Stimulated activated CD8-positive, alpha-beta memory T cell treated with anti-CD3 and anti-CD28 coated beads, Interleukin-4, amount 100 ng/mL, for 48 hours (primary cell): ENCODE measurements around the gene KIAA1958.

Experiments used
- DNase-seq: peaks from one replicate; pipeline ENCODE4 v3.0.0-alpha.2; 2020

KIAA1958 gene, protein sequence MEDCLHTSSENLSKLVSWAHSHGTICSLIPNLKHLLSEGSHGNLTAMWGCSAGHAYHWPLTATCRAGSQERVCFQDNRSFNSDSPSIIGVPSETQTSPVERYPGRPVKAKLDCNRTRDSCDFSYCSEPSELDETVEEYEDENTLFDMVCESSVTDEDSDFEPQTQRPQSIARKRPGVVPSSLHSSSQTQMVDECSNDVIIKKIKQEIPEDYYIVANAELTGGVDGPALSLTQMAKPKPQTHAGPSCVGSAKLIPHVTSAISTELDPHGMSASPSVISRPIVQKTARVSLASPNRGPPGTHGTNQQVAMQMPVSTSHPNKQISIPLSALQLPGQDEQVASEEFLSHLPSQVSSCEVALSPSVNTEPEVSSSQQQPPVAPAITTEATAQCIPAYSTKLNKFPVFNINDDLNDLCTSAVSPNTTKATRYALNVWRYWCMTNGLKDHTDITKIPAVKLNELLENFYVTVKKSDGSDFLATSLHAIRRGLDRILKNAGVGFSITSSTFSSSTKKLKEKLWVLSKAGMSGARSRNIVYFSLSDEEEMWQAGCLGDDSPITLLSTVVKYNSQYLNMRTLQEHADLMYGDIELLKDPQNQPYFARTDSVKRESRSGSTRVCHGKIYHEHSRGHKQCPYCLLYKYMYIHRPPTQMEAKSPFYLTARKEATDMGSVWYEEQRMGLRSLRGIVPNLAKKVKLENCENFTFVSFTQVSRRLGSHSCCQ

DNA sequence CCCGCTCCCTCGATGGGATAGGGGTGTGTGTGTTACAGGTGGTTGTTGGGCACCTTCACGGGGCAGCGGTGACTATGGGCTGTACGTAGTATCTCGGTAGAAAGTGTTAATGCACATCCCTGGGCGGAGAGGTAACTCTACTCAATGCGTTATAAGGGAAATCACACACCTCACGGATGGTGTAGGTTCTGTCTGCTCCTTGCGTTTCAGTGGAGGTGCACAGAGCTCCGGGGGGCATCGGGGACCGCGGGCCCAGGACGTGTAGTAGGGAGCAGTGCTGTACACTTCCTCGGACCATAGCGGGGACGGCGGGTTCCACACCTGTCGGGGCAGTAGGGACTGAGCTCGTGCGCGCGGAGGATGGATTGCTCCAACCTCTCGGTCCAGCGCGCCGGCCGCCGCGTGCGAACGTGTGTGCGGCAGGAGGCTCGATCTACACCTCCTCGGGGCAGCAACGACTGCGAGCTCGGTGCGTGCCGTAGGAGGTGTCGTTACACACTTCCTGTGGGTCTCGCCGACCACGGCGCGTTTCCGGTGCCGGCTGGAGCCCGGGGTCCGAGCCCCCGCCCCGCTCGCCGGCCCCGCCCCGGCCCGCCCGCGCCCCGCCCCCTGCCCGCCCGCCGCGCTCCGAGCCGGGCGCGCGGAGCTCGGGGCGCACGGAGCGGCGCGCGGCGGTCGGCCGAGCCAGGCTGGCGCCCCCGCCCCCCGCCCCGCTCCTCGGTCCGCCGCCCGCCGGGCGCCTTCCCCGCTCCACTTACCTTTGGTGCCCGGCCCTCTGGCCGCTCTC is at the start of gene KIAA1958:
Gene KIAA1958, plus strand, starts transcription at position 607 of the 787 bp plus-strand sequence. CDS start 87,254 bp downstream, outside the sequence.
- DNase-seq, result peak; percentile 89

DNA sequence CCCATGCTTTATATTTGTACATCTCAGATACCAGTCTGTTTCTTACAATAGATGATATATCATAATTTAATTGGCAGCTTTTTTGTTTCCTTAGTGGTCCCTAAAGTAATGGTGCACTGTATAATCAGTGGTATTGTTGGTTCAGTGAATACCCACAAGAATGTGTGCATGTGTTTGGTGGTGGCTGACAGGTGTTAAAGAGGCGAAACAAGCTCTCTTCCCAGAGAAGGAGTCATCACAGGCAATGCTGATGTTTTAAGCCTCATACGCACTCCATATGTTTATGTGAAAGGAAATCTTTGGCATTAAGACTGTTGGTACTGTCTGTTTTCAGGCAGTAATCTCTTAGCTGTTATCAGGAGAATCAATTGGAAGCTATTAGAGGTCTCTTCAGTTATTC is 49.2 kb upstream of the KIAA1958 start:
- DNase-seq, result no peak

DNA sequence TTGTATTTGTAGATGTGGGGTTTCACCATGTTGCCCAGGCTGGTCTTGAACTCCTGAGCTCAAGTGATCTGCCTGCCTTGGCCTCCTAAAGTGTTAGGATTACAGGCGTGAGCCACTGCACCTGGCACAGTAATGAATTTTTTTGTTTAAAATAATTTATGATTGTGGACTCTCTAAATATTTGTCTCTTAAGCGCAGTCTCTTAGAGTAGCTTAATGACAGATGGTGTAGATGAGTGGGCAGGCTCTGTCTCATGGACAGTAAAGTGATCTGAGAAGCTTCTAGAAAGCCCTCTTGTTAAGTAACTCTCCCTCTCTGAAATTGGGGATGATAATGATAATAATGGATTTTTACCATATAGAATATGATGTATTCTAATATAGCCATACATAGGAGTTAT is 47.5 kb upstream of the KIAA1958 start:
- DNase-seq, result no peak

DNA sequence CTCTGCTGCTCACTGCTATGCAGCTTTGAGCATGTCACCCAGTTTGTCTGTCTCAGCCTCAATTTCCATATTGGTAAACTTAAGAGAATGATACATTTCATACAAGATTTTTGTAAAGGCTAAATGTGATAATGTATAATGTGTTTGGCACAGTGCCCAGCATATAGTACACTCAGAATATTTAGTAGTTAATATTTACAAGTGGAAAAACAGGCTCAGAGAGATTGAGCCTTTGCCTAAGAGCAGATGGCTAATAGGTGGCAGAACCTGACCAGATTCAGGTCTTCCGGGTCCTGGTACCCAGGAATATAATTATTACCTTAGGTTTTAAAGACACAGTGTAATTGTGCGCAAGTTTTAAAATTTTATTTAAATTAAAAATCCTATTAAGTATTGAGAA is 46.8 kb upstream of the KIAA1958 start:
- DNase-seq, result no peak

DNA sequence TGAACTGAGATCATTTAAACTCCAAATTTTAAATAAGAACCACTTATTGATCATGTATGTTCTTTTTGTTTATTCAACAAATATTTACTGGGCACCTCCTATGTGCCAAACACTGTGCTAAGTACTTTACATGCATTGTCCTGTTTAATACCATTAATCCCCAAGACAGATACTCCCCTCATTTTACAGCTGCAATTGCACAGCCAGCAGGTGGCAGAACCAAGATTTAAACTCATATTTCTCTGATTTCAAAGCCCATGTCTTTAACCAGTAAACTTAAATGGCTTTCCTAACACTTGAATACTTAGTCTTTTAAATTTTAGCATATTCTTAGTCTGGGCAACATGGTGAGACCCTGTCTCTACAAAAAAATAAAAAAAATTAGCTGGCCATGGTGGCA is 43.4 kb upstream of the KIAA1958 start:
- no peak for DNase-seq

DNA sequence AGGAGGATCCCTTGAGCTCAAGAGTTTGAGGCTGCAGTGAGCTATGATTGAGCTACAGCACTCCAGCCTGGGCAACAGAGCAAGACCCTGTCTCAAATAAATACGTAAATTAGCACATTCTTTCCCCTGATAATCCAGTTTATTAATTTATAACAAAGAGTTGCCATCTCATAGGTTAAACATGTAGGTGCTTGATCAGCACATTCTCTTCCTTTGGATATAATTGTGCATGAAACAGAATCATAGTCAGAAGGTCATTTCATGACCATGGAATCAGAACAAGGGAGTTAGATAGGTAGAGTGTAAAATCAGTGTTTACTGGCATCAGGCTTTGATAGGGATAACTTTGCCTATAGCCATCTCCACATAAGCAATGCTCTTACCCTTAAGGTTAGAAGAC is 43.0 kb upstream of the KIAA1958 start:
- DNase-seq, result no peak

DNA sequence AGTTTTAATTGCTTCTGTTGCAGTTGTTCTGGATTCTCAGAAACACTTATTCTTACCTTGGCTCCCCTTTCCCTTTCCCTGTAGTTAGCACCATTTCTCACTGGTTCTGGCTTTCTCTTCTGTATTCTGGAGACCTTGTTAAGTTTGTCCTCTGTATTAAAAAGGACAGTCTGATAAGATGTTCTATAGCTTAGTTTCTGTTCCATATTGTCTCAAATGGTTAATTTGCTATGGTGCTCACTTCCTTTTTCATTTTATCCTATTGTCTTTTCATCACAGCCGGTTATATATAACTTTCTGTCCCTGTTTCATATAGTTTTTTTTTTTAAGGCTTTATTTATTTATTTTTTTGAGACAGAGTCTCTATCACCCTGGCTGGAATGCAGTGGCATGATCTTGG is 41.4 kb upstream of the KIAA1958 start:
- no peak for DNase-seq

DNA sequence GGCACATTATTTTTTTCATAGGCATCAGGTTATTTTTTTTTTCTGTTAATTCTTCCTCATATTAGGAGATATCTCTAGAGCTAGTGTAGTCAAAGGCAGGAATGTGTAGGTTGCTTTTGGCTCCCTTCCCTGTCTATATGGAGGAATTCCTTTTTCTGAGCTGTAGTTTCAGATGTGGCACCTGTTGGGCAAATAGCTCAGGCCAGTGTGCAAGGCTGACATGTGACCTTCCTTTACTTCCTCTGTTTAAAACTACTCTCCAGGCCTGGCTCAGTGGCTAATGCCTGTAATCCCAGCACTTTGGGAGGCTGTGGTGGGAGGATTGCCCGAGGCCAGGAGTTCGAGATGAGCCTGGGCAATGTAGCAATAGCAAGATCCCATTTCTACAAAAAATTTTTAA is 40.5 kb upstream of the KIAA1958 start:
- DNase-seq, result no peak

DNA sequence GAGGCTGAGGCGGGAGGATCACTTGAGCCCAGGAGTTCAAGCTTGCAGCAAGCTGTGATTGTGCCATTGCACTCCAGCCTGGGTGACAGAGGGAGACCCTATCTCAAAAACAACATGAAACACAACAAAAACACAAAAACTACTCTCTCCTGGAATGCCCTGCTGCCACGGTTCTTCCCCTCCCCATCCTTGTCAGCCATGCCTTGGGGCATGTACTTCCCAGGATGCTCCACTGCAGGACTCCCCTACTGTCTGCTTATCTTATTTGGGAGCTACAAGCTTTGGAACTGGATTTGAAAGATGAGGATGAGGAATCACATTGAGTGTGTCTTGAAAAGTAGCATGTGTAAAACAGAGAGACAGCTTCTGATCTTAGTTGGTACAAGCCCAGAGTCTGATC is 40.1 kb upstream of the KIAA1958 start:
- no peak for DNase-seq

DNA sequence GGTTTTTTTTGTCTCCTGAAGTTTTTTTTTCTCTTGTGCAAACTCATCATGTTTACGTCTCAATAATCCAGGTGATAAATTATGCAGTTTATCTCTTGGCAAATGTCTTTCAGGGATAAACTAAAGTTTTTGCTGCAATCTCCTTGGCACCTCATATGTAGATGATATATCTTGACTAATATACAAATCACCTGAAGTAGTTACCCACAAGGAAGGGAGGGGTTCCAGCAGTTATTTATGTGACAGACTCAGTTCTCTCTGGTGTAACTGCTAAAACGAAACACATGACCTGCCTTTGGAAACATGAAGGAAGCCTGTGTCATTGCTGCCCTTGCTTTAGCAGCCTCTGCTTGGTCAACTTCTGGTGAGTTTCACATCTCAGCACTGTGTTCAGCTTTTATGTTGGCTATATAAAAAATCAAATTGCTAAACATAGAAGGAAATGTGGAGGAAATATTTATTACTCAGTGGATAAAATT is 39.3 kb upstream of the KIAA1958 start:
- DNase-seq, result no peak

DNA sequence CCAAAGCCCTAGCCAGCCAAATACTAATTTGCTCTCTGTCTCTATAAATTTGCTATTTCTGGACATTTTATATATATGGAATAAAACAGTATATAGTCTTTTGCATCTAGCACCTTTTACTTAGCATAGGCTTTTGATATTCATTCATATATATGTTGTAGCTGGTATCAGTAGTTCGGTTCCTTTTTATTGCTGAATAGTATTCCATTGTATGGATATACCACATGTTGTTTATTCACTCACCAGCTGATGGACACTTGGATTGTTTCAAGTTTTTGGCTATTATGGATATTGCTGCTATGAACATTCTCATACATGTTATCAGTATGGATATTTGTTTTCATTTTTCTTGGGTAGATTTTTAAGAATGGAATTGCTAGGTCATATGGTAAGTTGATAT is 23.8 kb upstream of the KIAA1958 start:
- DNase-seq, result no peak

DNA sequence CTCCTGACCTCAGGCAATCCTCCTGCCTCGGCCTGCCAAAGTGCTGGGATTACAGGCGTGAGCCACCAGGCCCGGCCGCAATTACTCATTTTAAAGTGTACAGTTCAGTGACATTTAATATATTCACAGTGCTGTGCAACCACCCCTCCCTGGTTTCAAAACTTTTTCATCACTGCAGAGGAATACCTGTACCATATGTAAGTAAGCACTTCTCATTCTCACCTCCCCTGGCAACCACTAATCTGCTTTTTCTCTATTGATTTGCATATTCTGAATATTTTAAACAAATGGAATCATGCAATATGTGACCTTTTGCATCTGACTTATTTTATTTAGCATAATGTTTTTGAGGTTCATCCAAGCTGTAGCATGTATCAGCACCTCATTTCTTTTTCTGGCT is 21.3 kb upstream of the KIAA1958 start:
- no peak for DNase-seq

DNA sequence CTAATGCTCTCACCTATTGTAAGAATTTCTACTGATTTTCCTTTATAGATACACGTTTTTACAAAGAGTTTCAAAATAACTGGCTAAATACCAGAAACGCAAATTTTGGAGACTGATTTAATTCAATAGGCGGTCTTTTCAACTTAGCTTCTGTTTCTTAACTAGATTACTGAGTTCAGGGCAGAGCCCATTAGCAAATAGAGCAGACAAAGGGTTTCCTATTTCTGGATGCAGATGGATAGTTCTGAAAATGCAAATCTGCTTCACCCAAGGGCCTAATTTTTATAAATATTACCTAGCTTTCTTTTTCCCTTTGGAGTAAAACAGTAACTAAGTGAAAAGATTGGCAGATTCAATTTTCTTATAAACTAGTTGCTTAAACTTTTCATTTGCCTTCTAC is 13.6 kb upstream of the KIAA1958 start:
- DNase-seq, result no peak

DNA sequence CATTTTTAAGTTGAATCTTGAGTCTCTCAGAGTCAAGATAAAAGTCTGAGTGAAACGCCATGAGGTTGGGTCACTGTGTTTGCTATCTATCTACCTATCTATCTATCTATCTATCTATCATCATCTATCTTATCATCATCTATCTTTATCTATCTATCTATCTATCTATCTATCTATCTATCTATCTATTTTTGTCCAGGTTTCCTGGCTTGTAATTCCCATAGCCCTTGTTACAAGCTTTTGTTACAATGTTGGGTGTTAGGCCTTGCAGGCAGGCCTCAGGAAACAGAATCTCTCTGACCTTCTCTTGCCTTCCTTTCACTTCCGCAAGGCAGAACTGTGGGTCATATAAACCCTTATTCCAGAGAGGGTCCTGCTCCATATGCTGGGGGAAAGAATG is 12.6 kb upstream of the KIAA1958 start:
- no peak for DNase-seq

DNA sequence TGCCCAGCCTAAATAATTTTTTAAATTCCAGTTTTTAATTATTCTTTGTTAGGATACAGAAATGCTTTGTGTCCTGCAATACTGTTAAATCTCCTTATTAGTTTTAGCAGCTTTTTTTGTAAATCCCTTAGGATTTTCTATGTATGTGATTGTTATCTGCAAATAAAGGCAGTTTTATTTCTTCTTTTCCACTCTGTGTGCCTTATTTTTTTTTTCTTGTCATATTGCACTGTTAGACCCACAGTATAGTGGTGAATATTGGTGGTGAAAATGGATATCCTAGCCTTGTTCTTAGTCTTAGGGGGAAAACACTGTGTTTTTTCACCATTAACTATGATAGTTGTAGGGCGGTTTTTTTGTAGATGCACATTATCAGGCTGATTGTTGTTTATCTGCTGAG is 11.3 kb upstream of the KIAA1958 start:
- DNase-seq, result no peak

DNA sequence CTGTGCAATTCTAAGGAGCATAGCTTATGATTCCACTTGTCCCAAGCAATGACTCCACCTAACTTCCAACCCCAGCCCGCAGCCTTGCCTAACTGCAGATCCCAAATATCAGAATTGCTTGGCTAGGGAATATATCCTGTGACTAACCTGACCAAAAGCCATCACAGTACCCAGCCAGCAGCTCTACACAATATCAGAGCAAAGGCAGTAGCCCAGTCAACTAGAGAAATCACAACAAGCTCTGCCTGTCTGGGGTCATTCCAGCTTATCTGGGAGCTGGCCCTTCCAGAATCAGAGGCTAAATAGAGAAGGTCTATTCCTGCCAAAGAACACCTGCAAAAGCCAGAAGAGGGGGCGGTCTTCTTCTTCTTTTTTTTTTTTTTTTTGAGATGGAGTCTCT is 9.3 kb upstream of the KIAA1958 start:
- DNase-seq, result no peak

DNA sequence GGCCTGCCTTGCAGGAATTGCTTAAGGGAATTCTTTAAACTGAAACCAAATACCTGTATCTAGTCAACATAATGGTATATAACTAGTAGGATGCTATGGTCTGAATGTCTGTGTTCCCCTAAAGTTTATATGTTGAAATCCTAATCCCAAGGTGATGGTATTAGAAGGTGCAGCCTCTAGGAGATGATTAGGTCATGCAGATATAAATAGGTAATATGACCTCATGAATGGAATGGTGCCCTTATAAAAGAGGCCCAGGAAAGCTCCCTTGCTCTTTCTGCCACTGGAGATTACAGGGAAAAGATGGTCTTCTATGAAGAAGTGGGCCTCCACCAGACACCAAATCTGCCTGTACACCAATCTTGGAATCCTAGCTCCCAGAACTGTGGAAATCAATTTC is 7.4 kb upstream of the KIAA1958 start:
- no peak for DNase-seq

DNA sequence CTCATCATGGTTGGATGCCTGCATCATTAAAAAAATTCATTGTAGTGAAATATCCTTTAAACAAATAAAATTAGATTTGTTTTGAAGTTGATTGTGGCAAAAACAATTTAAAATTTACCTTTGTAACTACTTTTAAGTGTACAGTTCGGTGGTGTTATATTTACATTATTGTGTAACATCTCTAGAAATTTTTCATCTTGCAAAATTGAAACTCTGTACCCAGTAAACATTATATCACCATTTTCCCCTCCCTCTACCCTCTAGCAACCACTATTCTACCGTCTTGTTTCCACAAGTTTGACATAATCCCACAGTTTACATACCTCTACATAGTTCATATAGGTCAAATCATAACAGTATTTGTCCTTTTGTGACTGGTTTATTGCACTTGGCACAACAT is 2.0 kb upstream of the KIAA1958 start:
- no peak for DNase-seq

DNA sequence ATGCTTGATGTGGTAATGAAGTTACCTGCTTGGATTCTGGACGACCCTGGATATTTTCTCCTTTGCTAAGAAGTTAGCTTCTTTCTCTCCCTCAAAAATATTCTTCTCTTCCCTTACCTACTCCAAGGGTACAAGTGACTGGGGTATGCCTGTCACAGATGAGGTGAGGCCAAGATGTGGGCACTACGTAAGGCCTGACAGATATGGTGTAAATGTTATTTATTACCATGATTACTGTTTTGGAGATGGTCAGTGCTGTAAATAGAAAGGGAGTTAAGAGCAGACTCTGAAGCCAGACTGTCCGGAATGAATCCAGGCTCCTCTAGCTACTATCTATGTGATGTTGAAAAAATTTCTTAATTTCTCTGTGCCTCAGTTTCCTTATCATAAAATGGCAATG is 1.1 kb upstream of the KIAA1958 start:
- no peak for DNase-seq

DNA sequence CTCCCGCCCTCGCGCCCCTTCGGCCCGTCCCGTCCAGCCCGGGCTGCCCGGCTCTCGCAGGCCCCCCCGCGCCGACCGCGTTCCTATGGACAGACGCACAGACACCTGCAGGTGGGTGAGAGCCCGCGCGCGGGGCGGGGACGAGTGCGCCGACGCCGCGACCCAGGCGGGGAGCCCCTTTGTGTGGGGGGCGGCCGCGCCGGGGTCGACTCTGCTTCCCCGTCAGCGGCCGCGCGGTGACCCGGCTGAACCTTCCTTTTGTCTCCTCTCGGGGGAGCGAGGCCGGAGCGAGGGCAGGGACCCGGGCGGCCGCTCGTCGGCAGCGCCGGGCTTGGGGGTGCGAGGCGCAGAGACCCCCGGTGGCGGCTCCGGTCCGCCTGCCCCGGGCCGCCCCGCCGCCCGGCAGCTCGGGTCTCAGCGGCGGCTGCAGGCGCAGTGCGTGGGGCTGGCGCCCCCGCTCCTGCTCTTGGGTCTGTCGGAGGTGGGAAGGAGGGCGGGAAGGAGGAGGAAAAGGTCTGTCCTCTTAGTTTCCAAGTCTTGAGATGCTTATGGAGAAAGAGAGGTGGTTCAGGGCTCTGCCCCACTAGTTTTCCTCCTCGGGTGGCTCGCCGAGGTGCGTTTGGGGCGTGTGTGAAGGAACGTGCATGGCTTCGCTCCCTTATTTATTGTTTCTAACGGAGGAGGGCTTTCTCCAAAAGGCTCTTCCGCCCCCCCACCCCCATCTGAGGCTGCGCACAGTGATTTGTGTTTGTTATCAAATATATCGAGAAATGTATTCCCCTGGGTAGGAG is 576 bp downstream of the KIAA1958 start:
- DNase-seq, result peak; percentile 67

DNA sequence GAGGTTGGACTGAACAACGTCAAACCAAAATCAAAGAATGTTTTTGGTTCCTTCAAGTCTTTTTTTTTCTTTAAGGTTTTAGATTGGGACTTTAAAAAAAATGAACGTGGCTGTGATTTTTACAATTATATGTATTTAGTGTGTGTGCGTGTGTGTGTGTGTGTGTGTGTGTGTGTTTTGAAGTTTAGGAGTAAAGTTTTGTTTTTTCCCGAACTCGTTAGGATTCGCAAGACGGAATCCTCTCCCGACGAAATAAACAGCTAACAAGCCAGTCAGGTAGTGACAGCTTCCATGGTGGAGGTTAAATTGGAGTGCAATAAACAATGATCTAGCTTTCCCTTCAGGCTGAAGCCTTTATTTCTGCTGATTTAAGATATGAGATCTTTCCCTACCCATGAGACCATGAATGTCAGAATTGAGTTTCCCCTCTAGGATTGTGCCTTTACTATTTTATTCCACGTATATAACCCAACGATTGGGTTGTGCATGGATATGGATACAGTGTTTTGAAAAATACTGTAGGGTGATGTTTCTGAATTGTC is 1.2 kb downstream of the KIAA1958 start:
- no peak for DNase-seq

DNA sequence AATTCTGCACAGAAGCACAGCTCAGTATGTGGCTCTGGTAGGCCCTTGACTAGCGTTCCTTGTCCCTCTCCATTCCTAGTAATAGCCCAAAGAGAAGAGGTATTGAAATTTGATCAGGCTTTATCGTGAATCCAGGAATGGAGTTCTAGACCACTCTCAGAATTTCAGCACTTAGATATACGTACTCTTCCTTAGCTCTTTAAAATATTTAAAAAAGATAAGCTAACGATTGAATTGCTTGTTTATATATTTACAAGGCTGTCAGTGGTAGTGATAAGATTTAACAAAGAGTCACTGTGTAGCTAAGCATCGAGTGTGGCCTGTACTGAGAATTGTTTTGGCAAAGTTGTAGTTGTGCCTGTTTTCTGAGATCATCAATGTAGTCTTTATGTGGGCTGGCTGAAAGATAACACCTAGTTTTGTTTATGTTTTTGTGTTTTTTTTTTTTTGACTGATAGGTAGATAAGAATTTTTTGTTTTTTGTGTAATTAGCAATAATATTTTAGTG is 2.5 kb downstream of the KIAA1958 start:
- DNase-seq, result no peak
